Astrocyte (in vitro differentiated cells and primary cell): ENCODE data around the gene ADARB2. TPM values are rescaled to one million over a fixed set of nuclear protein-coding genes. Genes with fewer than 3 reads are reported as not detected.

Experiments
- DNase-seq: peaks from one replicate; pipeline ENCODE4 v3.0.0-alpha.2; 2010; ENCODE audit warnings: low read depth
- FAIRE-seq: peaks from 2 replicates; lab custom pipeline; 2011; peaks lifted over from hg19 to GRCh38; lab: Jason Lieb, UNC
- H2AFZ ChIP-seq: 2 replicates; pipeline ENCODE4 v1.6.0; 2012; ENCODE audit warnings: low read depth, low read length, inconsistent platforms
- H3K27ac ChIP-seq: 2 replicates; pipeline ENCODE4 v1.5.1; 2011; ENCODE audit warnings: low read depth, low read length, inconsistent platforms
- H3K27me3 ChIP-seq: 2 replicates; pipeline ENCODE4 v1.6.0; 2011; ENCODE audit warnings: low read length, inconsistent platforms; ENCODE audit not compliant: insufficient read depth
- H3K36me3 ChIP-seq: 2 replicates; pipeline ENCODE4 v1.5.1; 2011; ENCODE audit warnings: low read length, inconsistent platforms; ENCODE audit not compliant: insufficient read depth
- H3K4me1 ChIP-seq: 2 replicates; pipeline ENCODE4 v1.5.1; 2011; ENCODE audit warnings: low read length, inconsistent platforms; ENCODE audit not compliant: insufficient read depth
- H3K4me2 ChIP-seq: 2 replicates; pipeline ENCODE4 v1.6.0; 2012; ENCODE audit warnings: low read length, inconsistent platforms
- H3K4me3 ChIP-seq: 2 replicates; pipeline ENCODE4 v1.5.1; 2011; ENCODE audit warnings: low read depth, mild to moderate bottlenecking, low read length, inconsistent platforms; ENCODE audit not compliant: insufficient read depth
- H3K79me2 ChIP-seq: 2 replicates; pipeline ENCODE4 v1.6.0; 2012; ENCODE audit warnings: mild to moderate bottlenecking, low read length, inconsistent platforms; ENCODE audit not compliant: insufficient read depth
- H3K9ac ChIP-seq: 2 replicates; pipeline ENCODE4 v1.6.0; 2012; ENCODE audit warnings: mild to moderate bottlenecking, low read length, inconsistent platforms
- H3K9me3 ChIP-seq: 2 replicates; pipeline ENCODE4 v1.5.1; 2012; ENCODE audit warnings: low read depth, mild to moderate bottlenecking, low read length, inconsistent platforms; ENCODE audit not compliant: insufficient read depth
- H4K20me1 ChIP-seq: 2 replicates; pipeline ENCODE4 v1.6.0; 2012; ENCODE audit warnings: low read length, inconsistent platforms; ENCODE audit not compliant: insufficient read depth
- H3K27ac Mint-ChIP-seq: one replicate; pipeline ENCODE4 v1.8.0; 2021; ENCODE audit warnings: mild to moderate bottlenecking, mixed read lengths; ENCODE audit not compliant: unreplicated experiment
- H3K27me3 Mint-ChIP-seq: one replicate; pipeline ENCODE4 v1.8.0; 2021; ENCODE audit warnings: low read depth, mixed read lengths; ENCODE audit not compliant: unreplicated experiment
- H3K36me3 Mint-ChIP-seq: one replicate; pipeline ENCODE4 v1.8.0; 2021; ENCODE audit warnings: low read depth, mixed read lengths; ENCODE audit not compliant: unreplicated experiment
- H3K4me1 Mint-ChIP-seq: one replicate; pipeline ENCODE4 v1.8.0; 2021; ENCODE audit warnings: low read depth, mixed read lengths; ENCODE audit not compliant: unreplicated experiment
- H3K4me3 Mint-ChIP-seq: one replicate; pipeline ENCODE4 v1.8.0; 2021; ENCODE audit warnings: mild to moderate bottlenecking, moderate library complexity, mixed read lengths; ENCODE audit not compliant: unreplicated experiment
- H3K9me3 Mint-ChIP-seq: one replicate; pipeline ENCODE4 v1.8.0; 2021; ENCODE audit warnings: mild to moderate bottlenecking, mixed read lengths; ENCODE audit not compliant: unreplicated experiment
- EZH2 ChIP-seq: IDR thresholded peaks from 2 replicates; pipeline ENCODE4 v1.6.1; 2012; ENCODE audit warnings: mild to moderate bottlenecking, low read length, inconsistent platforms; ENCODE audit not compliant: insufficient read depth
- total RNA-seq: library from RNA; stranded (reverse); gene quantifications from 2 replicates; pipeline ENCODE4 v1.2.1, GENCODE V29; 2021
- TF ChIP-seq, protein P1 (sequence below): IDR thresholded peaks from 2 replicates; pipeline ENCODE4 v1.5.1; 2011; ENCODE audit warnings: low read depth, mild to moderate bottlenecking, inconsistent platforms, low read length, moderate library complexity; ENCODE audit not compliant: insufficient read depth

ADARB2 gene
- total RNA-seq, 1 donor from 2014 or later, result 0.18 TPM

- Histone ChIP-seq H3K36me3 (no peaks in the 10 kb centered on the region), H3K79me2 (no peaks in the 10 kb centered on the region), H3K4me1 (no peaks in the 10 kb centered on the region), H3K9ac (no peak overlapping the region), H3K27me3 (no peaks in the 10 kb centered on the region), H3K4me3 (no peak overlapping the region), H3K27ac (no peak overlapping the region), H2AFZ (no peak overlapping the region), H3K4me2 (no peak overlapping the region), H4K20me1 (no peaks in the 10 kb centered on the region), H3K9me3 (peaks cover 5% of the 10 kb centered on the region)
- Mint-ChIP-seq H3K4me1 (no peaks in the 10 kb centered on the region), H3K36me3 (no peaks in the 10 kb centered on the region), H3K27ac (no peak overlapping the region), H3K9me3 (peaks cover 1% of the 10 kb centered on the region), H3K27me3 (peaks cover 11% of the 10 kb centered on the region), H3K4me3 (no peak overlapping the region)
- TF ChIP-seq, protein P1, sequence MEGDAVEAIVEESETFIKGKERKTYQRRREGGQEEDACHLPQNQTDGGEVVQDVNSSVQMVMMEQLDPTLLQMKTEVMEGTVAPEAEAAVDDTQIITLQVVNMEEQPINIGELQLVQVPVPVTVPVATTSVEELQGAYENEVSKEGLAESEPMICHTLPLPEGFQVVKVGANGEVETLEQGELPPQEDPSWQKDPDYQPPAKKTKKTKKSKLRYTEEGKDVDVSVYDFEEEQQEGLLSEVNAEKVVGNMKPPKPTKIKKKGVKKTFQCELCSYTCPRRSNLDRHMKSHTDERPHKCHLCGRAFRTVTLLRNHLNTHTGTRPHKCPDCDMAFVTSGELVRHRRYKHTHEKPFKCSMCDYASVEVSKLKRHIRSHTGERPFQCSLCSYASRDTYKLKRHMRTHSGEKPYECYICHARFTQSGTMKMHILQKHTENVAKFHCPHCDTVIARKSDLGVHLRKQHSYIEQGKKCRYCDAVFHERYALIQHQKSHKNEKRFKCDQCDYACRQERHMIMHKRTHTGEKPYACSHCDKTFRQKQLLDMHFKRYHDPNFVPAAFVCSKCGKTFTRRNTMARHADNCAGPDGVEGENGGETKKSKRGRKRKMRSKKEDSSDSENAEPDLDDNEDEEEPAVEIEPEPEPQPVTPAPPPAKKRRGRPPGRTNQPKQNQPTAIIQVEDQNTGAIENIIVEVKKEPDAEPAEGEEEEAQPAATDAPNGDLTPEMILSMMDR, result no peak
- TF ChIP-seq EZH2, result no peak
- FAIRE-seq (no peak), DNase-seq (no peak)
These were observed 296.4 kb downstream of the ADARB2 start for GRCh38 chr10:1440897-1441296.

GRCh38 chr10:1434912-1435692 is 302.2 kb downstream of the ADARB2 start:
- Mint-ChIP-seq H3K4me3 (no peak overlapping the region), H3K9me3 (peaks cover 6% of the 10 kb centered on the region), H3K4me1 (no peaks in the 10 kb centered on the region), H3K27ac (no peak overlapping the region), H3K27me3 (peaks cover 24% of the 10 kb centered on the region), H3K36me3 (no peaks in the 10 kb centered on the region)
- Histone ChIP-seq H3K4me3 (no peak overlapping the region), H3K27ac (no peak overlapping the region), H3K79me2 (no peaks in the 10 kb centered on the region), H3K27me3 (no peaks in the 10 kb centered on the region), H3K36me3 (no peaks in the 10 kb centered on the region), H3K4me2 (no peak overlapping the region), H4K20me1 (no peaks in the 10 kb centered on the region), H3K9ac (no peak overlapping the region), H2AFZ (no peak overlapping the region), H3K9me3 (peaks cover 3% of the 10 kb centered on the region), H3K4me1 (no peaks in the 10 kb centered on the region)
- TF ChIP-seq, protein P1, result no peak
- TF ChIP-seq EZH2, result no peak
- DNase-seq (no peak), FAIRE-seq (no peak)

GRCh38 chr10:1434202-1434601 is 303.1 kb downstream of the ADARB2 start:
- TF ChIP-seq EZH2, result no peak
- TF ChIP-seq, protein P1, result no peak
- FAIRE-seq, result no peak
- H3K79me2 ChIP-seq, result no peaks in the 10 kb centered on the region
- H3K4me3 ChIP-seq, result no peak overlapping the region
- H3K4me1 ChIP-seq, result no peaks in the 10 kb centered on the region
- no peak overlapping the region for H2AFZ ChIP-seq
- H3K9ac ChIP-seq, result no peak overlapping the region
- no peak overlapping the region for H3K4me3 Mint-ChIP-seq
- H3K27ac ChIP-seq, result no peak overlapping the region
- no peak for DNase-seq
- no peaks in the 10 kb centered on the region for H3K4me1 Mint-ChIP-seq
- H3K27ac Mint-ChIP-seq, result no peak overlapping the region
- H3K36me3 ChIP-seq, result no peaks in the 10 kb centered on the region
- H3K4me2 ChIP-seq, result no peak overlapping the region
- H3K9me3 ChIP-seq, result peaks cover 3% of the 10 kb centered on the region
- no peaks in the 10 kb centered on the region for H3K36me3 Mint-ChIP-seq
- no peaks in the 10 kb centered on the region for H3K27me3 ChIP-seq
- H4K20me1 ChIP-seq, result no peaks in the 10 kb centered on the region
- peaks cover 29% of the 10 kb centered on the region for H3K27me3 Mint-ChIP-seq
- H3K9me3 Mint-ChIP-seq, result peaks cover 8% of the 10 kb centered on the region
